Suprapubic skin (tissue), 3 donors: ENCODE data around the gene PRR12.

Experiments used
- EP300 ChIP-seq: sonication (generic); formaldehyde crosslinking; IDR thresholded peaks from one replicate; pipeline ENCODE4 v1.6.1; 2017; ENCODE audit warnings: antibody characterized with exemption
- TF ChIP-seq, protein P1 (sequence below), 2 donors: fragments of 200-600 bp in 1 of 2; fragments of 450-650 bp in 1 of 2; sonication (generic) in 1 of 2; IDR thresholded peaks; one replicate each; pipeline ENCODE4 v1.5.1; 2016 to 2019; ENCODE audit warnings: antibody characterized with exemption in 2 of 2, mild to moderate bottlenecking in 1 of 2, moderate library complexity in 1 of 2

GRCh38 chr19:49645995-49646394 lies 55.0 kb downstream of the PRR12 start:
- TF ChIP-seq, protein P1, sequence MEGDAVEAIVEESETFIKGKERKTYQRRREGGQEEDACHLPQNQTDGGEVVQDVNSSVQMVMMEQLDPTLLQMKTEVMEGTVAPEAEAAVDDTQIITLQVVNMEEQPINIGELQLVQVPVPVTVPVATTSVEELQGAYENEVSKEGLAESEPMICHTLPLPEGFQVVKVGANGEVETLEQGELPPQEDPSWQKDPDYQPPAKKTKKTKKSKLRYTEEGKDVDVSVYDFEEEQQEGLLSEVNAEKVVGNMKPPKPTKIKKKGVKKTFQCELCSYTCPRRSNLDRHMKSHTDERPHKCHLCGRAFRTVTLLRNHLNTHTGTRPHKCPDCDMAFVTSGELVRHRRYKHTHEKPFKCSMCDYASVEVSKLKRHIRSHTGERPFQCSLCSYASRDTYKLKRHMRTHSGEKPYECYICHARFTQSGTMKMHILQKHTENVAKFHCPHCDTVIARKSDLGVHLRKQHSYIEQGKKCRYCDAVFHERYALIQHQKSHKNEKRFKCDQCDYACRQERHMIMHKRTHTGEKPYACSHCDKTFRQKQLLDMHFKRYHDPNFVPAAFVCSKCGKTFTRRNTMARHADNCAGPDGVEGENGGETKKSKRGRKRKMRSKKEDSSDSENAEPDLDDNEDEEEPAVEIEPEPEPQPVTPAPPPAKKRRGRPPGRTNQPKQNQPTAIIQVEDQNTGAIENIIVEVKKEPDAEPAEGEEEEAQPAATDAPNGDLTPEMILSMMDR (IDR thresholded peaks at IDR 0.05), result no peak
- no peak for TF ChIP-seq EP300
